GM23338 (cell line): ENCODE data around the gene KRT81. TPM values are rescaled to one million over a fixed set of nuclear protein-coding genes. Genes with fewer than 3 reads are reported as not detected.

Experiments used
- ATAC-seq: fragments of 200-7000 bp; cut with Tn5 transposase; 3 replicates; pipeline ENCODE4 v1.9.1; 2020
- DNase-seq: peaks from one replicate; pipeline ENCODE4 v3.0.0-alpha.2; 2015; ENCODE audit warnings: low spot score
- H2AFZ ChIP-seq: fragments of 200-600 bp; sonication (generic); 2 replicates; pipeline ENCODE4 v1.8.0; 2016; ENCODE audit warnings: antibody characterized with exemption, mild to moderate bottlenecking, moderate library complexity
- H3F3A ChIP-seq: fragments of 200-600 bp; sonication (generic); replicated peaks from 2 replicates; pipeline ENCODE4 v1.8.0; 2017; ENCODE audit warnings: antibody characterized with exemption, mixed run types, low read depth
- H3K27ac ChIP-seq: fragments of 200-600 bp; sonication (generic); 2 replicates; pipeline ENCODE4 v1.6.1; 2016; ENCODE audit warnings: low read depth
- H3K27me3 ChIP-seq: fragments of 200-600 bp; sonication (generic); 2 replicates; pipeline ENCODE4 v1.8.0; 2016; ENCODE audit warnings: mild to moderate bottlenecking, mixed run types, moderate library complexity; ENCODE audit not compliant: insufficient read depth
- H3K36me3 ChIP-seq: fragments of 200-600 bp; sonication (generic); 2 replicates; pipeline ENCODE4 v1.8.0; 2016; ENCODE audit warnings: mild to moderate bottlenecking; ENCODE audit not compliant: insufficient read depth
- H3K4me1 ChIP-seq: fragments of 200-600 bp; sonication (generic); 2 replicates; pipeline ENCODE4 v1.8.0; 2016; ENCODE audit warnings: mild to moderate bottlenecking, moderate library complexity; ENCODE audit not compliant: insufficient read depth
- H3K4me2 ChIP-seq: fragments of 200-600 bp; sonication (generic); 2 replicates; pipeline ENCODE4 v1.7.1; 2017; ENCODE audit warnings: mixed run types
- H3K4me3 ChIP-seq: fragments of 200-600 bp; sonication (generic); 2 replicates; pipeline ENCODE4 v1.6.1; 2016; ENCODE audit warnings: mixed run types
- H3K79me2 ChIP-seq: fragments of 200-600 bp; sonication (generic); replicated peaks from 2 replicates; pipeline ENCODE4 v1.8.0; 2017; ENCODE audit warnings: mild to moderate bottlenecking; ENCODE audit not compliant: insufficient read depth
- H3K9me2 ChIP-seq: fragments of 200-600 bp; sonication (generic); 2 replicates; pipeline ENCODE4 v1.8.0; 2017; ENCODE audit not compliant: insufficient read depth
- H4K20me1 ChIP-seq: fragments of 200-600 bp; sonication (generic); replicated peaks from 2 replicates; pipeline ENCODE4 v1.8.0; 2017; ENCODE audit warnings: mild to moderate bottlenecking; ENCODE audit not compliant: insufficient read depth
- H3K27ac Mint-ChIP-seq: 2 replicates; pipeline ENCODE4 v1.8.0; 2020; ENCODE audit warnings: inconsistent platforms, mild to moderate bottlenecking, moderate library complexity, mixed read lengths
- H3K27me3 Mint-ChIP-seq: 3 replicates; pipeline ENCODE4 v1.8.0; 2022; ENCODE audit warnings: low read depth, mild to moderate bottlenecking, moderate library complexity, mixed read lengths, inconsistent platforms; ENCODE audit not compliant: insufficient read depth, poor library complexity
- H3K36me3 Mint-ChIP-seq: 3 replicates; pipeline ENCODE4 v1.8.0; 2021; ENCODE audit warnings: low read depth, mild to moderate bottlenecking, inconsistent platforms, moderate library complexity, mixed read lengths
- H3K4me1 Mint-ChIP-seq: 3 replicates; pipeline ENCODE4 v1.8.0; 2020; ENCODE audit warnings: mild to moderate bottlenecking, inconsistent platforms, mixed read lengths
- H3K4me3 Mint-ChIP-seq: 3 replicates; pipeline ENCODE4 v1.8.0; 2021; ENCODE audit warnings: moderate library complexity, mild to moderate bottlenecking, inconsistent platforms, mixed read lengths
- H3K9me3 Mint-ChIP-seq: 3 replicates; pipeline ENCODE4 v1.8.0; 2020; ENCODE audit warnings: moderate library complexity, mild to moderate bottlenecking, inconsistent platforms, mixed read lengths
- CTCF ChIP-seq, 2 experiments: fragments of 200-600 bp in 1 of 2; sonication (generic) in 1 of 2; conservative IDR thresholded peaks; 2 replicates each; pipeline versions ENCODE4 v1.5.1 to v1.6.1; 2016 to 2017; ENCODE audit warnings: antibody characterized with exemption in 2 of 2, low read depth in 2 of 2, mild to moderate bottlenecking in 2 of 2, moderate library complexity in 1 of 2
- EZH2phosphoT487 ChIP-seq: fragments of 200-600 bp; sonication (generic); IDR thresholded peaks from one replicate; pipeline ENCODE4 v1.8.1; 2018; ENCODE audit warnings: antibody characterized with exemption; ENCODE audit not compliant: unreplicated experiment
- REST ChIP-seq: IDR thresholded peaks from one replicate; pipeline ENCODE4 v1.6.1; 2018; ENCODE audit warnings: antibody characterized with exemption; ENCODE audit not compliant: unreplicated experiment
- polyA plus RNA-seq: library from polyadenylated mRNA; unstranded; fragments of >200 nt; fragmentation: Nextera tagmentation; extraction: Ambion mirVana; gene quantifications from 2 replicates; pipeline ENCODE4 v1.2.1, GENCODE V29; 2016
- total RNA-seq: library from RNA; depleted of rRNA; stranded (reverse); fragments of >200 nt; shearing (Covaris generic); gene quantifications from 2 replicates; pipeline ENCODE4 v1.2.3, GENCODE V29; 2014

KRT81 gene
- total and polyA plus RNA-seq, 2 experiments from 2014 or later, result not detected

GRCh38 chr12:52313926-52314325 is 22.6 kb upstream of the KRT81 start:
- peaks cover 17% of the 10 kb centered on the region for H3K27me3 Mint-ChIP-seq
- H3K4me2 ChIP-seq, result no peak overlapping the region

More at GRCh38 chr12:52313926-52314325, 22.6 kb upstream of the KRT81 start:
- Histone ChIP-seq H3K79me2 (no peaks in the 10 kb centered on the region), H3K27me3 (peaks cover 18% of the 10 kb centered on the region), H3K9me2 (no peaks in the 10 kb centered on the region), H3K4me1 (peaks cover 4% of the 10 kb centered on the region), H2AFZ (no peak overlapping the region), H3K27ac (no peak overlapping the region), H3F3A (no peaks in the 10 kb centered on the region), H3K36me3 (no peaks in the 10 kb centered on the region), H4K20me1 (no peaks in the 10 kb centered on the region), H3K4me3 (no peak overlapping the region)
- no peak for TF ChIP-seq REST
- TF ChIP-seq CTCF (conservative IDR thresholded peaks at IDR 0.05; ENCODE audit: low read depth in 2 of 2), result no peak
- TF ChIP-seq EZH2phosphoT487, result no peak
- H3K36me3 Mint-ChIP-seq, result no peaks in the 10 kb centered on the region; the same call in 2 of the 3 replicates
- ATAC-seq, result no peak
- no peak overlapping the region for H3K4me3 Mint-ChIP-seq
- H3K4me1 Mint-ChIP-seq, result peaks cover 5% of the 10 kb centered on the region; the same call in 2 of the 3 replicates
- no peak overlapping the region for H3K27ac Mint-ChIP-seq
- no peak for DNase-seq
- H3K9me3 Mint-ChIP-seq, result no peaks in the 10 kb centered on the region
